ENCODE results near the gene KIF18B.

GRCh38 chr17:44970136-44970741 lies 22.7 kb upstream of the KIF18B start:
- TF ChIP-seq CTCF (conservative IDR thresholded peaks at IDR 0.05) (no peak), EZH2 (IDR thresholded peaks at IDR 0.05; ENCODE audit: low read depth) (no peak)
